Activated CD4-positive, alpha-beta T cell treated with anti-CD3 and anti-CD28 coated beads, Interleukin-2, amount 50 U/mL, for 24 hours (primary cell): Measurements from ENCODE around the gene RUFY1.

ENCODE experiments used
- DNase-seq, 2 donors: peaks; one replicate each; pipeline ENCODE4 v3.0.0-alpha.2; 2020; ENCODE audit warnings: low read depth in 1 of 2, low spot score in 1 of 2

The RUFY1 gene

GRCh38 chr5:179601871-179602625, 51.7 kb downstream of the RUFY1 start:
- no peak for DNase-seq

- no peak for DNase-seq
Measured at GRCh38 chr5:179603308-179603707, 53.0 kb downstream of the RUFY1 start.

- no peak for DNase-seq
Measured at GRCh38 chr5:179605026-179605833, 54.9 kb downstream of the RUFY1 start.

GRCh38 chr5:179606071-179606909, 55.9 kb downstream of the RUFY1 start:
- no peak for DNase-seq

- DNase-seq, result no peak
Measured at GRCh38 chr5:179606910-179607159, 56.5 kb downstream of the RUFY1 start.

- no peak for DNase-seq
Measured at GRCh38 chr5:179607160-179607931, 57.0 kb downstream of the RUFY1 start.

GRCh38 chr5:179608131-179608581, 57.8 kb downstream of the RUFY1 start:
- DNase-seq, result no peak

GRCh38 chr5:179609834-179610108, 59.4 kb downstream of the RUFY1 start:
- DNase-seq, result no peak

- DNase-seq, result no peak
Measured at GRCh38 chr5:179610109-179610902, 60.0 kb downstream of the RUFY1 start.

- DNase-seq, result no peak
Measured at GRCh38 chr5:179610903-179611265, 60.5 kb downstream of the RUFY1 start.

GRCh38 chr5:179612577-179613459, 62.5 kb downstream of the RUFY1 start:
- no peak for DNase-seq

GRCh38 chr5:179613460-179614071, 63.2 kb downstream of the RUFY1 start:
- no peak for DNase-seq

- DNase-seq, result no peak
Measured at GRCh38 chr5:179614745-179615144, 64.4 kb downstream of the RUFY1 start.

- no peak for DNase-seq
Measured at GRCh38 chr5:179615203-179615602, 64.8 kb downstream of the RUFY1 start.

GRCh38 chr5:179616002-179616594, 65.7 kb downstream of the RUFY1 start:
- no peak for DNase-seq

GRCh38 chr5:179617930-179618329, 67.6 kb downstream of the RUFY1 start:
- no peak for DNase-seq

GRCh38 chr5:179618923-179619554, 68.7 kb downstream of the RUFY1 start:
- DNase-seq, result no peak

- no peak for DNase-seq
Measured at GRCh38 chr5:179619776-179620175, 69.4 kb downstream of the RUFY1 start.
